ENCODE measurements around the gene AGK. TPM values are rescaled to one million over a fixed set of nuclear protein-coding genes. Genes with fewer than 3 reads are reported as not detected.

Gene AGK
- total and polyA plus RNA-seq, 2 of the 8 experiments (the other 6 are each of a cell fraction or from before 2014, with no cell fraction given) = 25.8 to 34.0 TPM

DNA sequence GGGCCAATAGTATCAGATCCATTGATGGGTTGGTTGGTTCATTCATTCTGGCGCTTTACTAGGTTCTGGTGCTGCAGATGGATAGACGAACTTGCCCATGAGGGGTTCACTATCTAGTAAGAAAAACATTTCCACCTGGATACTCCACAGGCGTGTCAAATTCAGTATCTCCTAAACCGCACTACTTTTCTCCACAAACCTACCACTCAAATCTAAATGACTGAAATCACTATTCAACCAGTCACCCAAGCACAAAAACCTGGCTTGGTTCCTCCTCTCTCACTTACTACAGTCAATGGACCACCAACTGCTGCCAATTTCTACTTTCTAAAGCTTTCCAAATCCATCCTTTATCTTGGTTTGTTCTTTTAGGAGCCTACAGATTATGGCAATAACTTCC lies 572 bp downstream of the AGK start:
- no peak overlapping the region for H3K14ac ChIP-seq (ENCODE audit: insufficient read length)
- H3K4me3 ChIP-seq (ENCODE audit: extremely low read depth in 1 of 4, insufficient read depth in 2 of 4, low read depth in 3 of 4, low read length in 4 of 4) = peak overlapping the region; percentile 63 to 86 (median 72)
- no peak overlapping the region for H2BK12ac ChIP-seq (ENCODE audit: low read depth, low read length)
- ChIA-PET CTCF (ENCODE audit: partially characterized antibody) (interaction anchor here (1.1 to 1.7 kb wide), 4 partner anchors 16 to 103 kb away, joined by 3 to 6 read pairs (median 5); no protein-coding TSS in a partner anchor), POLR2A (ENCODE audit: partially characterized antibody) (interaction anchor here (0.9 to 4.4 kb wide), 7 partner anchors 8 to 479 kb away, joined by 3 to 20 read pairs (median 3); no protein-coding TSS in a partner anchor)
- no peaks in the 10 kb centered on the region for H3K9me3 ChIP-seq (ENCODE audit: insufficient read depth in 2 of 2, low read depth in 1 of 2, low read length in 1 of 2)
- H3K23ac ChIP-seq (ENCODE audit: insufficient read length) = no peak overlapping the region
- H3K9ac ChIP-seq (replicated peaks in 1 of 4; ENCODE audit: extremely low read depth in 1 of 4, low read depth in 3 of 4, low read length in 3 of 4) = peak overlapping the region; percentile 40 to 64 (median 56)
- FAIRE-seq (no peak), DNase-seq (ENCODE audit: low read depth in 1 of 2, low spot score in 2 of 2) (no peak)
- H3K18ac ChIP-seq (ENCODE audit: extremely low read depth, low read length) = peak overlapping the region; percentile 55; the same call in 1 of the 2 replicates
- peaks cover 12% of the 10 kb centered on the region for H3K23me2 ChIP-seq (ENCODE audit: low read depth, low read length)
- peaks cover 3 to 5% (median 5%) of the 10 kb centered on the region in 4 experiments; a peak in 6 of 7 replicates for H3K4me1 ChIP-seq (replicated peaks in 1 of 4; ENCODE audit: control insufficient read depth in 3 of 4, insufficient read depth in 4 of 4, low read length in 3 of 4)
- peak overlapping the region; percentile 20 for H3K56ac ChIP-seq (replicated peaks; ENCODE audit: insufficient read length, low read depth, low read length)
- no peak overlapping the region for H4K91ac ChIP-seq (replicated peaks; ENCODE audit: insufficient read length, low read length)
- H3K27ac ChIP-seq (ENCODE audit: low read depth, low read length) = no peak overlapping the region
- no peaks in the 10 kb centered on the region for H3K27me3 ChIP-seq (replicated peaks in 1 of 4; ENCODE audit: control insufficient read depth in 3 of 4, extremely low read depth in 1 of 4, insufficient read depth in 3 of 4, low read length in 3 of 4)
- peaks cover 0 to 5% of the 10 kb centered on the region in 2 experiments; a peak in 2 of 4 replicates for H3K79me2 ChIP-seq (ENCODE audit: control insufficient read depth in 1 of 2, insufficient read depth in 2 of 2, low read length in 2 of 2)
- TF ChIP-seq POLR2A (IDR thresholded peaks at IDR 0.05; ENCODE audit: control extremely low read depth in 1 of 2, low read depth in 2 of 2, low read length in 2 of 2) (0 out of 3 replicates have a peak, but pooled peaks of 1 of the 2 experiments have one; percentile 0), SIN3A (conservative IDR thresholded peaks at IDR 0.05 in 1 of 2, IDR thresholded peaks at IDR 0.05 in 1 of 2; ENCODE audit: low read depth in 1 of 2, low read length in 2 of 2) (no peak)
- H4K5ac ChIP-seq (ENCODE audit: insufficient read length, low read depth, low read length) = no peak overlapping the region
- H2BK15ac ChIP-seq (ENCODE audit: low read length) = no peak overlapping the region
- no peaks in the 10 kb centered on the region for H4K20me1 ChIP-seq (replicated peaks in 1 of 2; ENCODE audit: control insufficient read depth in 1 of 2, insufficient read depth in 2 of 2, low read length in 2 of 2)
- peaks cover 2% of the 10 kb centered on the region; the same call in 1 of the 2 replicates for H3K79me1 ChIP-seq (ENCODE audit: low read depth, low read length)
- H3K36me3 ChIP-seq (ENCODE audit: control insufficient read depth in 2 of 4, insufficient read depth in 4 of 4, low read length in 3 of 4) = peaks cover 0 to 6% (median 3%) of the 10 kb centered on the region in 4 experiments; a peak in 4 of 8 replicates
- WGBS, 2 experiments (ENCODE audit: extremely low coverage in 1 of 2, insufficient coverage in 1 of 2, insufficient read length in 1 of 2, insufficient replicate concordance in 2 of 2, low coverage in 1 of 2, low lambda C conversion rate in 2 of 2, missing lambda C conversion rate in 1 of 2) = 36 to 100% methylated on average over 1 to 4 of the region's 4 CpGs
- no peak overlapping the region for H2BK20ac ChIP-seq (ENCODE audit: low read length)
- H3K4ac ChIP-seq (replicated peaks; ENCODE audit: insufficient read length, low read depth, low read length) = no peak overlapping the region
- 0 out of 2 replicates have a peak overlapping the region, but pooled peaks have one; percentile 86 for H4K8ac ChIP-seq (ENCODE audit: extremely low read depth, insufficient read depth, low read length)
- 0 out of 2 replicates have a peak overlapping the region, but pooled peaks have one; percentile 82 for H2BK5ac ChIP-seq (ENCODE audit: low read depth, low read length)
- no peak overlapping the region for H2BK120ac ChIP-seq (replicated peaks; ENCODE audit: low read depth, low read length)
- 0 out of 2 replicates have a peak overlapping the region, but pooled peaks have one; percentile 61 for H2AK5ac ChIP-seq (ENCODE audit: low read depth, low read length)
- peak overlapping the region; percentile 20 for H2AFZ ChIP-seq (ENCODE audit: low read length)
- peak overlapping the region; percentile 67 to 86 for H3K4me2 ChIP-seq (ENCODE audit: insufficient read depth in 1 of 2, low read depth in 2 of 2, low read length in 2 of 2)
